HepG2 (cell line): ENCODE results near the gene VMO1. TPM values are rescaled to one million over a fixed set of nuclear protein-coding genes. Genes with fewer than 3 reads are reported as not detected.

Experiments used
- ATAC-seq: fragments of 200-7000 bp; cut with Tn5 transposase; 3 replicates; pipeline ENCODE4 v1.9.1; 2020; ENCODE audit warnings: mild to moderate bottlenecking, moderate library complexity
- BruUV-seq: library from RNA; stranded (reverse); fragments of 400-500 nt; replicated peaks from 2 replicates; lab custom pipeline; 2021; lab: Mats Ljungman, UMichigan
- CTCF ChIA-PET: fragments of 300-600 bp; formaldehyde crosslinking; extraction: SDS; loops from one replicate; lab custom pipeline; 2021; ENCODE audit warnings: low total read pairs, inconsistent platforms, low intra/inter-chr PET ratio; lab: Yijun Ruan, JAX
- POLR2A ChIA-PET: fragments of 350-600 bp; sonication (Branson Sonifier 250); formaldehyde crosslinking; loops from one replicate; lab custom pipeline; 2020; ENCODE audit warnings: antibody characterized with exemption, inconsistent platforms; lab: Yijun Ruan, JAX
- DNase-seq: peaks from one replicate; pipeline ENCODE4 v3.0.0-alpha.2; 2015; ENCODE audit warnings: low spot score
- FAIRE-seq: peaks from 3 replicates; lab custom pipeline; 2011; peaks lifted over from hg19 to GRCh38; lab: Jason Lieb, UNC
- H2AFZ ChIP-seq: one replicate; pipeline ENCODE4 v1.6.1; 2011; ENCODE audit warnings: low read length, inconsistent platforms
- H3K27ac ChIP-seq: fragments of 300-600 bp; 3 replicates; pipeline ENCODE4 v1.8.0; 2011; ENCODE audit warnings: mixed run types, mild to moderate bottlenecking, mixed read lengths, low read length, inconsistent platforms; ENCODE audit not compliant: insufficient read depth; ENCODE audit errors: extremely low read length
- H3K27me3 ChIP-seq, 2 experiments: fragments of 200-600 bp in 1 of 2; 2 replicates in 1 of 2; 3 replicates in 1 of 2; pipeline versions ENCODE4 v1.6.0 to v1.8.0; 2011; ENCODE audit warnings: low read length in 2 of 2, mild to moderate bottlenecking in 2 of 2, moderate library complexity in 2 of 2, inconsistent platforms in 1 of 2; ENCODE audit not compliant: insufficient read depth in 2 of 2, control insufficient read depth in 1 of 2
- H3K36me3 ChIP-seq, 2 experiments: fragments of 200-600 bp in 1 of 2; replicated peaks in 1 of 2; 2 replicates in 1 of 2; 3 replicates in 1 of 2; pipeline versions ENCODE4 v1.5.1 to v1.8.0; 2011; ENCODE audit warnings: low read length in 2 of 2, inconsistent platforms in 1 of 2; ENCODE audit not compliant: insufficient read depth in 2 of 2, control insufficient read depth in 1 of 2
- H3K4me1 ChIP-seq: 2 replicates; pipeline ENCODE4 v1.5.1; 2012; ENCODE audit warnings: low read length, inconsistent platforms; ENCODE audit not compliant: insufficient read depth
- H3K4me2 ChIP-seq: 2 replicates; pipeline ENCODE4 v1.6.0; 2011; ENCODE audit warnings: low read depth, low read length, inconsistent platforms
- H3K4me3 ChIP-seq, 3 experiments: fragments of 200-600 bp in 1 of 3; sonication (generic), shearing (Covaris generic) in 1 of 3; replicated peaks in 1 of 3; 2 replicates each; pipeline ENCODE4 v1.5.1; 2011 to 2016; ENCODE audit warnings: low read length in 3 of 3, inconsistent platforms in 2 of 3, low read depth in 2 of 3, mild to moderate bottlenecking in 2 of 3, control low read depth in 1 of 3, mixed read lengths in 1 of 3; ENCODE audit not compliant: insufficient read depth in 1 of 3
- H3K79me2 ChIP-seq: one replicate; pipeline ENCODE4 v1.6.1; 2011; ENCODE audit warnings: low read length, inconsistent platforms; ENCODE audit not compliant: insufficient read depth
- H3K9ac ChIP-seq: 2 replicates; pipeline ENCODE4 v1.6.0; 2011; ENCODE audit warnings: mild to moderate bottlenecking, low read depth, low read length, inconsistent platforms; ENCODE audit not compliant: insufficient read depth
- H3K9me3 ChIP-seq: 2 replicates; pipeline ENCODE4 v1.5.1; 2012; ENCODE audit warnings: mild to moderate bottlenecking, low read length
- H4K20me1 ChIP-seq: 2 replicates; pipeline ENCODE4 v1.6.0; 2011; ENCODE audit warnings: inconsistent platforms, mild to moderate bottlenecking, low read length, moderate library complexity; ENCODE audit not compliant: insufficient read depth
- AKAP8 ChIP-seq: sonication (generic); formaldehyde crosslinking; IDR thresholded peaks from 2 replicates; pipeline ENCODE4 v1.5.1; 2020; ENCODE audit warnings: mild to moderate bottlenecking, missing genetic modification reagents
- ERF ChIP-seq: IDR thresholded peaks from 2 replicates; pipeline ENCODE4 v1.6.1; 2018; ENCODE audit warnings: missing biosample characterization, missing genetic modification reagents
- JDP2 ChIP-seq: sonication (generic); formaldehyde crosslinking; IDR thresholded peaks from 2 replicates; pipeline ENCODE4 v1.8.1; 2022; ENCODE audit warnings: missing genetic modification reagents, borderline replicate concordance
- MAZ ChIP-seq, 2 experiments: sonication (generic) in 1 of 2; formaldehyde crosslinking in 1 of 2; IDR thresholded peaks; 2 replicates each; pipeline versions ENCODE4 v1.5.0 to v1.6.1; 2012 to 2020; ENCODE audit warnings: low read depth in 2 of 2, mild to moderate bottlenecking in 2 of 2, borderline replicate concordance in 1 of 2, improper control_type of control experiment in 1 of 2, low read length in 1 of 2, missing genetic modification reagents in 1 of 2, moderate library complexity in 1 of 2
- NR1H2 ChIP-seq: sonication (generic); formaldehyde crosslinking; IDR thresholded peaks from 2 replicates; pipeline ENCODE4 v1.8.1; 2022; ENCODE audit warnings: low read depth, missing genetic modification reagents, borderline replicate concordance
- NR2F6 ChIP-seq, 2 experiments: IDR thresholded peaks; 2 replicates each; pipeline ENCODE4 v1.6.1; 2016; ENCODE audit warnings: antibody characterized with exemption in 1 of 2, mild to moderate bottlenecking in 1 of 2
- POLR2G ChIP-seq: fragments of 200-400 bp; formaldehyde crosslinking; IDR thresholded peaks from 2 replicates; pipeline ENCODE4 v1.6.1; 2018; ENCODE audit warnings: mild to moderate bottlenecking, low read depth, low read length, moderate library complexity
- ZFP91 ChIP-seq: sonication (generic); formaldehyde crosslinking; IDR thresholded peaks from 2 replicates; pipeline ENCODE4 v1.9.0; 2022; ENCODE audit warnings: missing genetic modification reagents, mild to moderate bottlenecking, borderline replicate concordance
- ZNF558 ChIP-seq: sonication (generic); formaldehyde crosslinking; IDR thresholded peaks from 2 replicates; pipeline ENCODE4 v1.9.0; 2022; ENCODE audit warnings: mild to moderate bottlenecking, missing genetic modification reagents, borderline replicate concordance
- WGBS: methylation state at CpG from one replicate; pipeline ENCODE4 v1.1.6; 2017; ENCODE audit warnings: low lambda C conversion rate; 5-methylcytosine and 5-hydroxymethylcytosine counted together
- in situ Hi-C: cut with HindIII; loops from 2 replicates; pipeline ENCODE4 v1.10.0; 2017; ENCODE audit warnings: low pct_unique_long_range_greater_than_20kb; ENCODE audit not compliant: extremely low pct_ligation_motif_present
- intact Hi-C: fragments of 100-400 bp; cut with micrococcal nuclease; formaldehyde crosslinking; loops from one replicate; pipeline ENCODE4 v1.10.0; 2022; ENCODE audit not compliant: unreplicated experiment
- polyA plus RNA-seq, 8 experiments: library from polyadenylated mRNA; depleted of rRNA in 3 of 8; stranded (reverse) in 7 of 8; unstranded in 1 of 8; fragments of >200 nt; fragmentation: Illumina TruSeq in 4 of 8; extraction: Trizol in 4 of 8; gene quantifications; 2 replicates each; pipeline versions ENCODE4 v1.2.1 to v1.2.3, GENCODE V29; 2011 to 2016; ENCODE audit warnings: low read depth in 4 of 8, missing spikeins in 1 of 8, mixed read lengths in 1 of 8; ENCODE audit not compliant: insufficient read depth in 1 of 8
- total RNA-seq, 5 experiments: library from RNA; depleted of rRNA; stranded (reverse); fragments of >200 nt; fragmentation: Illumina TruSeq; extraction: Trizol; gene quantifications; 2 replicates each; pipeline ENCODE4 v1.2.3, GENCODE V29; 2016; ENCODE audit warnings: low read depth in 1 of 5
- TF ChIP-seq, protein P1 (sequence below): sonication (generic); formaldehyde crosslinking; IDR thresholded peaks from 2 replicates; pipeline ENCODE4 v1.4.0; 2020; ENCODE audit warnings: low read depth, missing genetic modification reagents

Gene VMO1
- total and polyA plus RNA-seq, 2 of the 13 experiments (the other 11 are each of a cell fraction or from before 2014, with no cell fraction given): not detected

DNA sequence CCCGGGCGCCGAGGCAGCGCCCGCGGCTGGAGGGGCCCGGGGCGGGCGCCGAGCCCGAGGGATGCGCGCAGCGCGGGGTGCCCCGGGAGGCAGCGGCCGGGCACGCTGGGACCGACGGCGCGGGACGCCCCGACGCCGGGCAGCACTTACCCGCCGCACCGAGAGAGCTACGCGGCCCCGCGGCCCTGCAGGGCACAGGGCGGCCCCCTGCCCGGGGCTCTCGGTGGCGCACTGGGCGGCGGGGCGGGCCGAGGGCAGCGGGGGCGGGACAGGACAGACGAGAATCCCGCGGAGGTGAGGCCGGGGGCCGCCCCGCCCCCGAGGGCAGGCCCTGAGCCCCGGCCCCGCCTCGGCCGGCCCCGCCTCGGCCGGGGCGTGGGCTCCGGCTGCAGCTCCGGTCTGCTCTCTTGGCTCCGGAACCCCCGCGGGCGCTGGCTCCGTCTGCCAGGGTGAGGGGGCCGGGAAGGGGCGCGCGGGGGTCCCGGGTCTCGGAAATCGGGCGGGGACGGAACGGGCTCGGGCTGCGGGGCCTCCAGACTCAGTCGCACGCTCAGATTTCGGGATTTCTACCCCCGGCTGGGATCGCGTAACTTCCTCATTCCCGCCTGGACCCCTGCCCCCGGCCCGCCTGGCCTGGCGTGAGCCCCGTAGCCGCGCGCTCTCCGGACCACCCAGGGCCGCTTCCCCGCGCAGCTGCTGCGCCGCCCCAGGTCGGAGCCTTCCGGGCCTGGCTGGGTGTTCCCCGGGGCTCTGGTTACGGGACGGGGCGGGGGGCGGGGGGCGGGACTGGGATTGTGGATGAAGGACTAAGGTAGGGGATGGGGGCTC lies 20.8 kb upstream of the VMO1 start, which contains the start of gene PLD2:
PLD2 (plus strand) TSS at position 376 of the 828 bp plus-strand sequence. CDS start 621 bp downstream, outside the sequence.
- no peaks in the 10 kb centered on the region for H3K27me3 ChIP-seq
- WGBS: 0% methylated on average over 1 of the region's 106 CpGs
- ChIA-PET CTCF (interaction anchor here (1.4 kb wide), 1 partner anchor 76 kb away, joined by 4 read pairs; the partner anchor contains the start of gene MED11), POLR2A (interaction anchor here (0.6 to 2.5 kb wide), 18 partner anchors 11 to 103 kb away, joined by 3 to 26 read pairs (median 6); partner anchors contain the start of genes ARRB2, GLTPD2, PELP1 and PSMB6)
- peaks cover 3% of the 10 kb centered on the region for H3K79me2 ChIP-seq
- H2AFZ ChIP-seq: peak within 1 kb of the TSS; percentile 83
- peak within 1 kb of the TSS; percentile 80 to 96 (median 92) for H3K4me3 ChIP-seq
- H3K9me3 ChIP-seq: no peaks in the 10 kb centered on the region
- ATAC-seq (peak; percentile 97), DNase-seq (peak; percentile 69), FAIRE-seq (no peak)
- peak within 1 kb of the TSS; percentile 49 for H3K27ac ChIP-seq
- BruUV-seq: no TSS peak
- no peaks in the 10 kb centered on the region for H4K20me1 ChIP-seq
- H3K9ac ChIP-seq: peak within 1 kb of the TSS; percentile 84
- intact Hi-C loops (no loop called here), in situ Hi-C loops (loop anchor here (5.0 kb wide), 1 partner anchor 75 kb away; no protein-coding TSS in a partner anchor)
- H3K4me2 ChIP-seq: peak within 1 kb of the TSS; percentile 88
- peaks cover 4 to 6% of the 10 kb centered on the region in 2 experiments; a peak in 2 of 5 replicates for H3K36me3 ChIP-seq
- peaks cover 29% of the 10 kb centered on the region for H3K4me1 ChIP-seq
- TF ChIP-seq MAZ (IDR thresholded peaks at IDR 0.05; ENCODE audit: borderline replicate concordance, low read depth, low read length): peak; percentile 56
- peak; percentile 77 for TF ChIP-seq MAZ (CRISPR knock-in tag; IDR thresholded peaks at IDR 0.05; ENCODE audit: low read depth)
- peak; percentile 73 for TF ChIP-seq POLR2G
- TF ChIP-seq JDP2 (CRISPR knock-in tag): no peak
- peak; percentile 19; the same call in 1 of the 2 replicates for TF ChIP-seq ZNF558 (CRISPR knock-in tag)
- no peak for TF ChIP-seq AKAP8 (CRISPR knock-in tag)
- TF ChIP-seq NR1H2 (CRISPR knock-in tag): no peak
- 0 out of 2 replicates have a peak, but pooled peaks have one; percentile 43 for TF ChIP-seq ERF (CRISPR knock-in tag)
- peak; percentile 14; the same call in 1 of the 2 replicates for TF ChIP-seq ZFP91 (CRISPR knock-in tag)
- no peak for TF ChIP-seq NR2F6 (IDR thresholded peaks at IDR 0.05)
- TF ChIP-seq NR2F6 (CRISPR knock-in tag; IDR thresholded peaks at IDR 0.05): 0 out of 2 replicates have a peak, but pooled peaks have one; percentile 11
- TF ChIP-seq, protein P1, sequence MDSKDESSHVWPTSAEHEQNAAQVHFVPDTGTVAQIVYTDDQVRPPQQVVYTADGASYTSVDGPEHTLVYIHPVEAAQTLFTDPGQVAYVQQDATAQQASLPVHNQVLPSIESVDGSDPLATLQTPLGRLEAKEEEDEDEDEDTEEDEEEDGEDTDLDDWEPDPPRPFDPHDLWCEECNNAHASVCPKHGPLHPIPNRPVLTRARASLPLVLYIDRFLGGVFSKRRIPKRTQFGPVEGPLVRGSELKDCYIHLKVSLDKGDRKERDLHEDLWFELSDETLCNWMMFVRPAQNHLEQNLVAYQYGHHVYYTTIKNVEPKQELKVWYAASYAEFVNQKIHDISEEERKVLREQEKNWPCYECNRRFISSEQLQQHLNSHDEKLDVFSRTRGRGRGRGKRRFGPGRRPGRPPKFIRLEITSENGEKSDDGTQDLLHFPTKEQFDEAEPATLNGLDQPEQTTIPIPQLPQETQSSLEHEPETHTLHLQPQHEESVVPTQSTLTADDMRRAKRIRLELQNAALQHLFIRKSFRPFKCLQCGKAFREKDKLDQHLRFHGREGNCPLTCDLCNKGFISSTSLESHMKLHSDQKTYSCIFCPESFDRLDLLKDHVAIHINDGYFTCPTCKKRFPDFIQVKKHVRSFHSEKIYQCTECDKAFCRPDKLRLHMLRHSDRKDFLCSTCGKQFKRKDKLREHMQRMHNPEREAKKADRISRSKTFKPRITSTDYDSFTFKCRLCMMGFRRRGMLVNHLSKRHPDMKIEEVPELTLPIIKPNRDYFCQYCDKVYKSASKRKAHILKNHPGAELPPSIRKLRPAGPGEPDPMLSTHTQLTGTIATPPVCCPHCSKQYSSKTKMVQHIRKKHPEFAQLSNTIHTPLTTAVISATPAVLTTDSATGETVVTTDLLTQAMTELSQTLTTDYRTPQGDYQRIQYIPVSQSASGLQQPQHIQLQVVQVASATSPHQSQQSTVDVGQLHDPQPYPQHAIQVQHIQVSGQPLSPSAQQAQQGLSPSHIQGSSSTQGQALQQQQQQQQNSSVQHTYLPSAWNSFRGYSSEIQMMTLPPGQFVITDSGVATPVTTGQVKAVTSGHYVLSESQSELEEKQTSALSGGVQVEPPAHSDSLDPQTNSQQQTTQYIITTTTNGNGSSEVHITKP (CRISPR knock-in tag): no peak
